Measurements from ENCODE around the gene MRPL19.

The MRPL19 gene

DNA sequence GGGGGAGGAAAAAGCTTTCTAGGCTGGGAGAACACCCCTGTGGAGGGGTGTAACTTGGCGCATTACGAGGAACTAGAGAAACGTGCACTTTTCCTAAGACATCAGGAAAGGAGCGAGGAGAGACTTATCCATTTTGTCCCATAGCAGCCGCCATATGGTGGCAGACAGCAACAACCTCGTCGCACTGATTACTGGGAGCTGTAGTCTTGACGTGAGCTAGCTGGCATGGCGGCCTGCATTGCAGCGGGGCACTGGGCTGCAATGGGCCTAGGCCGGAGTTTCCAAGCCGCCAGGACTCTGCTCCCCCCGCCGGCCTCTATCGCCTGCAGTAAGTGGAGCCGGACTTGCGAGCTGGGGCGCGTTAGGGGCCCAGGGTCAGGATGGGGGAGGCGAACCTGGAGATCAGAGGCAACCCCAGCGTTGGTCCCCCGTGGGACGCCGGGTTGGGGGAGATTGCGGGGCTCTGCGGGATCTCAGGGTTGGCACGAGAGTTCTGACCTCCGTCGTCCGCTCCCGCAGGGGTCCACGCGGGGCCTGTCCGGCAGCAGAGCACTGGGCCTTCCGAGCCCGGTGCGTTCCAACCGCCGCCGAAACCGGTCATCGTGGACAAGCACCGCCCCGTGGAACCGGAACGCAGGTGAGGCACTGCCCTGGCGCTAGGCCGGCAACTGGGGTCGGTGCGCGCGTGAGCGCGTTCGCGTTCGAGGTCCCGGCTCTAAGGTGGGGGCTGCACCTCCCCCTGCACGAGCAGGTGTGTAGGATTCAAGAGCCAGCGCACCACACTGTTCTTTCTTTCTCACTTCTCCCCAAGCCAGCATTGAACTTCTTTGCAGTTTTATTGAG, at the start of gene MRPL19:
TSS of gene MRPL19 (plus strand) at position 201 of the 843 bp plus-strand sequence. CDS start at position 226, 25 bp downstream.
- peak; percentile 62 for DNase-seq (ENCODE audit: low read depth)

DNA sequence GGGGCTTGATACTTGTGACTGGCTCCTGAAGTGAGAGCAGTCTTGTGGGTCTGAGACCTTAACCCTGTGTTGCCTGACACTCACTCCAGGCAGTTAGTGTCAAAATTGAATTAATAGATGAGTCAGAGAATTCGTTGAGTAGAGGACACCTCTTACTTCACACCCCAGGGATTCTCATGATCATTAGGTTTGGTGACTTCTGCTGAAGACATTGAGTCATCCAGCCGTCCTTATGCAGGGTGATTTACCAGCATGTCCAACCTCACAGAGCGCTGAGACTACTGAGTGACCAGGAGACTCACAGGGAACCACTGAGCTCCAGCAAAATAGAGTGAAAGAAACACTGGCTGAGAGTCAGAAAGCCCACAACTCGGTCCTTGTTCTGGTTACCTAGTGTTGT, 49.8 kb upstream of the MRPL19 start:
- DNase-seq (ENCODE audit: low read depth) = no peak

DNA sequence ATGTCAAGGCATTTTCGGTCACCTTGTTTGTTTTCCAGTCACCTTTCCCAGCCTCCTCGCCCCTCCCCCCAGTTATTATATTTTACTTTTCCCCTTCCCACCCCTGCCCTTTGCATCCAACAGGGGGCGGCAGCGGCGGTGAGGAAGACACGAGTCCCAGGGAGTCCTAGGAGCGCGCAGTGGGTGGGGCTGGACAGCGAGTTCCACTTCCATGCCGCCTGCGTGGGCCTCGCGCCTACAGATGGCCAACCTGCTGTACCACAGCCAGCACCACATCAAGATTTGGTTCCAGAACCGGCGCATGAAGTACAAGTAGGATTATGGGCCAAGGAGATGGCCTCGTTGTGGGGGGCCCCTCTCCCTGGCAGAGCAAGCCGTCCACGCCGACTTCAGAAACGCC, 48.6 kb upstream of the MRPL19 start:
- DNase-seq (ENCODE audit: low read depth) = no peak

DNA sequence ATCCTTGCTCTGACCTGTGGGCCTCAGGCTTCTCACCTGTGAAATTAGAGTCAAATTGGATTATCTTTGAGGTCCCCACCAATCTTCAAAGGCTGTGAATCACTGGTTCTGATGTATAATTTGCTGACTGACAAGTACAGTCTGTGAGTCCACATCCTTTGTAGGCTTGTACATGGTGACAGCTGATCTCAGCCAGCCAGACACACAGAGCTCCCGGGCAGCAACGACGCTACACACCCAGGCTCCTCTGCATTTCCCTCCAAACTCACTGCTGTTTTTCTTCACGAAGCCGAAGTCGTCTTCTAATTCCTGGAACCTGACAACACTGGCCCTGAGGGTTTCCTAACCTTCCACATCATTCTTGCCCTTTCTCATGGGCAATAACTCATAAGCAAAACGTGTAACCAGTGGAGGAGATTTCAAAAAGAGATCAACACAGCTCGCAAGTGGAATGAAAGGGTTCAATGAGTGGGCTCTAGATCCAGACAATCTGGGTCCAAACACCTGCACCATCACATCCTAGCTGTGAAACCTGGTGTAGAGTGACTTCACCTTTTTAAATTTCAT, 47.9 kb upstream of the MRPL19 start:
- no peak for DNase-seq (ENCODE audit: low read depth)

DNA sequence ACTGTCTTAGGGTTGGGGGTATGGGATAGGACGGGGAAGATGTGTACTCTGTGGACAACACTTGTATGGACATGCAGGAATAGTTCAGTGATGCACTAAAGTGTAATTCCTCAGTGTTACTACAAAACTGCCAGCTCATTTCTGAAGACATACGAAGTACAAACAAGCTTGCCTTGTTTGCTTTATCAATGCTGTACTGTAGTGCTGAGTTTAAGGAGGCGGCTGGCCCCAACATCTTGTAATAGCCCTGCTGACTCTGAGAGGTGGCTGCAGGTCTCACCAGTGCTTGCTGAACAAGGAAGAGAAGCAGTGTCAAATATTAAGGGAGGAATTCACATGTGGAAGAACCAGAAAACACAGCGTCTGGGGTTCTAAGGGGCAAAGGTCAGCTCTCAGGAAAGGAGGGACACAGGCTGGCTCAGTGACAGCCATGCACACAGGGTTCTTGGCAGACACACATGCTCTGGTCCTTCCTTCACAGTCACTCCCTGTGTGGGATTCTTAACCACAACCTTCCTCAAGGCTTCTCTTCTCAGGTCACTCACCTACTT, 46.0 kb upstream of the MRPL19 start:
- no peak for DNase-seq (ENCODE audit: low read depth)

DNA sequence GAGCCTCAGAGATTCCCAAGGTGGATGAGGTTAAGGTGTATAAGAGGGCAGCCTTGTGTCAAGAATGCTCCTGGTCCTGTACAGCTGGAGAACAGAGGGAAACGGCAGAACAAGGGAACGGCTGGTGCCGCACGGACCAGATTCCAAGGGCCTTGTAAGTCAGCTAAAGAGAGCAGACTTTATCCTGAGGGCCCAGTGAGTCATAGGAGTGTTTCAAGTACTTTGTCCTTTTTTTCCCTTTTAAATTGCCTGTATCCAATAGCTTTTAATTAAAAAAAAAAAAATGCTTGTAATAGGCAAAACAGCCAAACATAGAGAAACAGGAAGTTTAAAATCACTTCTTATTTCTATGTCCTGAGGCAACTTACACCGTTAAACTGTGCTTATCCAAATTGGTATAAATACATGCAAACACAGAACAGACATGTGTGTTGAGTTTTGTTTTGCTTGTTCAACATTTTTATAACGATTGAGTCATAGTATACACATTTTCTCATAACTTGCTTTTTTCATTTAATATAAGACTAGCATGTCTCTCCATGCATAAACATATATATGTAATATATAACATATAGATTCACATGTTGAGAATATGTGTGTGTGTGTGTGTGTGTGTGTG, 43.8 kb upstream of the MRPL19 start:
- DNase-seq (ENCODE audit: low read depth) = no peak

DNA sequence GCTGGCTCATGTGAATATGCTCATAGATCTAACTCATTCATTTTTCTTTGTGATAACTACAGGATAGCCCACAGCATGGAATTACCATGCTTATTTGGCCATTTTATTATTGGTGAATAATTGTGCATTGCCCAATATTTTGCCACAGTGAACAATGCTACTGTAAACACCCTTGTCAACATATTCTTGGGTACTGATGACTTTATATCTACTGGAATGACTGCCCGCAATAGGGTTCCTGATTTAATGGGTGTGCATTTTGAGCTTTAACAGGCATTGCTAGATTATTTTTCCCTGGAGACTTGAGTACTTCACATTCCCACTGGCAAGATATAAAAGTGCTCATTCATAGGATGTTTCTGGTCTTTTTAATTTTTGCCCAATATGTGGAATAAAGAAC, 43.1 kb upstream of the MRPL19 start:
- DNase-seq (ENCODE audit: low read depth) = no peak

DNA sequence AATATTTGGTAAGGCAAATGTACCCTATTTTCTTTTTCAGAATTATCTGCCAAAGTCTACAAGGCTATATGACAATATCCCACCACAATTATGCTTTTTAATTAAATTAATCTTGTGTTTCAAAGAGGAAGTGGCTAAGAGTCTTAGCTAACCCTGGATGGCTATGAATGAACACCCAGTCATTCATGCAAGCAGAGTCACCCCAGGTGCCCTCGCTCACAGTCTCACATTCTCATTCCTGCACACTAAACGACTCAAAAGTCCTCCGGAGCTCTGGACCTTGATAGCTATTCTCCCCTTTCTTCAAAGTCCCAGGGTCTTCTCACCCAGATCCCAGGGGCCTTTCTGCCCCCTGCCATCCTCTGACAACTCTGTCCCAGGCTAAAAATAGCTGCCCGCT, 42.1 kb upstream of the MRPL19 start:
- DNase-seq (ENCODE audit: low read depth) = no peak

DNA sequence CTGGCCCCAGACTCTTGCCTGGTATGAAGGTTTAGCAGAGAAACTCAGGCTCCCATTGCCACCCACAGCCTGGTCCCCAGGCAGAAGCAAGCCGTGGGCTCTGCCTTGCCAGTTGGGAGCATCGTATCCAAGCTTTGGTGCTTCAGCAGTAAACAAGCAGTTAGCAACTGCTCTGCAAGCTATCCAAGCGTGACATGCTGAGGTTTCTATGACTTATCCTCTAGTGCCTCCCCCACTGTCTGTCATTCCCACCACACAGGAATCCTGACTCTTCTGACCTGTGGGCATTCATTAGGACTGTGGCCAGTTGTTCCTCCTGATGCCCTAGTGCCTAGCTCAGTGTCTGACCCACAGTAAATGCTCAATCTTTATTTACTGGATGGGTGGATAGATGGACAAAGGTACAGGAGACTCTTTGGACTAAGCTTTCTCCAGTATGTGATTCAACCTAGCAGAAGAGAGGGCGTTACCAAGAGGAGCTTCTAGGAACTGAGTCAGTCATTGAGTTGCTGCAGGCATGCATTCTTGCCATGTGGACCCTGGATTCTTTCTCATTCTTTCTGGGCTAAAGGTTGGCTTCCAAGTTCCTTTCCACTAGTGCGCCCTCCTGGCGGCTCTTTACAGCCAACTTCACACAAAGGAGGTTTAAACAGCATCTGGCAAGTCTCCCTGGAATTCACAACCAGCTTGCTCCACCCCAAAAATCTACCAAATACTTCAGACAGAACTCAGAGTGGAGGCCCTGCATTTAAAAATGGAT, 40.6 kb upstream of the MRPL19 start:
- DNase-seq (ENCODE audit: low read depth) = no peak

DNA sequence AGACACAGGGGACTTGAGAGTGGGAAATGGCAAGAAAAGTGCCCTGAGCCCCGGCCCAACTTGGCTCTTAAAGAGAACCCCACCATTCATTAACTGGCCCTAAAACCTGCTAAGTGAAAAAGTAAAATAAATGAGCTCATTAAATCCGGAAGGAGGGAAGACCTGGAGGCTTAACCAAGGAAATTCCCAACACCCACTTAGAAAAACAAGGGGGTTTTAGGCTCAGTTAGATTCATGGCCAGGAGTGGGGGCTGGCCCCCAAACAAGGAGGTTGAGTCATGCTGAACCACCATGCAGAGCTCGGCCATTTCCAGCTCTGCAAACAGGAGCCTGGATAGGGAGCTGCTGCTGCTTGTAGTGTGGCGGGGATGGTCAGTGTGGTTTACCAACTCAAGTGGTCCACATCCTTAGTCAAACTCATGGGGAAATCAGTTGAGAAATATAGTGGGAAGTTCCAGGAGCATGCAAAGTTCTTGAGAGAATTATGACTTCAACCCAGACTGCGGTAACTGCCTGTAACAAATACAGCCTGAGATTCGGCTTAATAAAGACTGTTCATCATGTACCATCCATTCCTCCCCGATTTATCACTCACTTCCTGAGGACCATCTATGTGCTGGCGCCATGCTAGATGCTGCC, 39.7 kb upstream of the MRPL19 start:
- no peak for DNase-seq (ENCODE audit: low read depth)

DNA sequence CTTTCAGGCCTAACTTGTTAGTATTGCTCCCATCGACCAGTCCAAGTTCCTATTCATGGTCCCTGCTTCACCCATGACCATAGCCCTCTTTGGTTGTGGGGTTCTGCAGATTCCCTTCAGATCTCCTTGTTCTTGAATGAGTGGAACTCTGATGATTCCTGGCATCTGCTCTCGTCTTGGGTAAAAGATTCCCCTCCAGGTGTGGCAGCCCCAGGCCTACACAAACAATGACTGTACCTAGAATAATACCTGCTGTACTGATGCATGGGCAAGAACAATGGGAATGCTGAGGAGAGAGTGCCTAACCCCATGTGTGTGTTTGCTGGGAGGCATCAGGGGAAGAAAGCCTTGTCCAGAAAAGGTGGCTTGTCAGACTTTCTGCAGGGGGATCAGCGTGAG, 39.2 kb upstream of the MRPL19 start:
- DNase-seq (ENCODE audit: low read depth) = no peak

DNA sequence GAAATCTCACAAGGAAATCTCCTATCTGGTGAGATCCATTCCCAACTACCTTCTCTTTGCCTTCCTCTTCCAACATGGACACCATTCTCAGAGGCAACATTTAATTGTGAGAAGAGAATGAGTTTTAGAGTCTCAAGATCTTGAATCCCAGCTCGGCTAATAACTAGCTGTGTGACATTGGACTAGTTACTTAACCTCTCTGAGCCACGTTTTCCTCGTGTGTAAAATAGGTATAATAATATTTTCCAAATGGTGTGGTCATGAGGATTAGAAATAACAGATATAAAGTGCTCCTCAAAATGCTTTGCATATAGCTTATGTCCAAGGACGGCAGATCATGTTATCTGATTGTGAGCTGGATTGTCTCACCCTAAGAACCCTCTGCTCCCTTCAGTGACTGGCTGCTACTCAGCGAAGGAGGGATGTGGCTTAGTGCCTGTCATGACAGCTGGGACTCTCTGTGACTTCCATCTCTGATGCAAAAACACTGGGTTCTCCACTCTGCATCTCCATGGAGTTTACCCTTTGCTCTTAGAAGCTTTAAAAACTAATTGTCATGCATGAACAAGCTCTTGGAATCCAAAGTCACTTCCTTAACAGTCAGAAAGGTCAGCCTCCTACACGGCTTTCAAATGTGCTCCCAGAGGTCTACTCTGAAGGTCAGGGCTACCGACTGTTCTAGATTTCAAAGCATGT, 38.4 kb upstream of the MRPL19 start:
- DNase-seq (ENCODE audit: low read depth) = no peak

DNA sequence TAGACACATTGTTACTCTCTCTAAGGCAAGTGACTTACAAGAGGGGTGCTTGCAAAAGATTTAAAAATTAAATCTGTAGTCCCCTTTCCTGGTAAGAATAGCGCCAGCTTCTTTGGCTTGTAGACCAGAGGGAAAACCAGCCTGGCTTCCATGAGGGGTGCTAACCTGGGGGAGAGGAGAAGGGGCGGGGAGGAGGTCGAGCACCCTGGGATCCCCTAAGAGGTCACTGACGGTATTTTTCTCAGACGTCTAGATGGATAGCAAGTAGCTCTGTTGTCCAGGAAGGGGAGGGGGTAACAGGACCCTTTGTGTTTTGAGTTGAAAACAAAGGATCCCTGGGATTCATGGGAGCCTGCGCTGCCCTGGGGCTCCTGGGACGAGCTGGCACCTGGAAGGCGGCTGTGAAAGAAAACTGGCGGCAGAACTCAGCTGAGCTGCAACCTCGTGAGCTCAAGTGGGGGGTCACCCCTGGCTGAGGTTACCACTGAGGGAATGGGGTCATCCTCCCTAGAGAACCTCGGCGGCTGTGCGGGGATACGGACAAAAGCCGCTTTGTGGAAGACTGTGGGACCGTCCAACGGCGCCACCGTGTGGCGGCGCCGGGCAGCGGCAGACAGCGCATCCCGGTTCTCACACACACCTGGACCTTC, 37.8 kb upstream of the MRPL19 start:
- peak; percentile 23 for DNase-seq (ENCODE audit: low read depth)

DNA sequence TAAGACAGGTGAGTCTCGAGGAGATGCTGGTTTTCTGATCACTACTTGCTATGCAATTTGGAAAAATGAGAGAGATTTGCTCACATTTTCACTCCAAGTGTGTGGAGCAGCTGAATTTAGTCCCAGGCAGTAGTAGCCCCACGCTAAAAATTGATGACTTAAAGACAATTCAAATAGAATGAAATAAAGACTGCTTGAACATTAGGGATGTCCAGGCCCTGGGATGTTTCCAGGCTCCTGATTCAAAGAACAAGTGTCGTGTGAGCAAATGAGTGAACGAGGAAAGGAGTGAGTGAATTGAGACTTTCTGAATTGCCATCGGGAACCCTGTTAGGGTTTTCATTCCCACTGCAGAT, 37.3 kb upstream of the MRPL19 start:
- no peak for DNase-seq (ENCODE audit: low read depth)

DNA sequence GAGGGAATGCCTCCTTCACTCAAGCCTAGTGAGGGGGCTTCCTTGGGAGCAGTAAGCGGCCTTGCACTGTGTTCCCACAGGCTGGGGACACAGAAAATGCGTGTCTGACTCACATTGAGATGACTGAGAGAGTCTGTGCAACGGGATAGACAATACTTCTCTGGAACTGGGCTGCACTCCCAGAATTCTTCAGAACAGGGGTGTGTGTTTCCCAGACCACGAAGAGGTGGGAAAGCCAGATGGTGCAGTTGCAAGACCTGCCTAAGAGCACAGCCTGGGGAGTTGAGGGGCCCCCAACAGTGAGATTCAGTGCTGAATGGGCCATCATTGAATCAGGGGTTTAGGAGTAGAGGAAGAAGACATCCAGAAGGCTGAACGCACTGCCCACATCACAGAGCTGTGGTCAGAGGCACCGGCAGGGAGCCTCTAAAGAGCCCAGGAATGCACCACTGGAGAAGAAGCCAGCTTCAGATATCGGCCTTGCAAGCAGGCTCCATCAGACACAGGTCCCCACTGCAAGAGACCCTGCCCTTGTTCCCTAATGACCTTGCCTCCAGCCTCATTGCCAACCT, 36.6 kb upstream of the MRPL19 start:
- DNase-seq (ENCODE audit: low read depth) = no peak

DNA sequence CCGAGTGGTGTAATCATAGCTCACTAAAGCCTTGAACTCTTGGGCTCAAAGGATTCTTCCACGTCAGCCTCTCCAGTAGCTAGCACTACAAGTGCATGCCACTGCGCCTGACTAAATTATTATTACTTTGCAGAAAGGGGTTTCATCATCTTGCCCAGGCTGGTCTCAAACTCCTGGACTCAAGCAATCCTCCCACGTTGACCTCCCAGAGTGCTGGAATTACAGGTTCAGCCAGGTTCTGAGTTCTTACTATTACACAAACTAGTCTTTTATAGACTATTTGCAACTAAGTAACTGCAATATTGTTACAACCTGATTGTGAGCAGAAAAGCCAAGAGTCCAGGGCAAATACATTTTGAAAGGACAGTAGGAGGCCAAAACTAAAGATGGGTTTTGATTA, 35.9 kb upstream of the MRPL19 start:
- no peak for DNase-seq (ENCODE audit: low read depth)

DNA sequence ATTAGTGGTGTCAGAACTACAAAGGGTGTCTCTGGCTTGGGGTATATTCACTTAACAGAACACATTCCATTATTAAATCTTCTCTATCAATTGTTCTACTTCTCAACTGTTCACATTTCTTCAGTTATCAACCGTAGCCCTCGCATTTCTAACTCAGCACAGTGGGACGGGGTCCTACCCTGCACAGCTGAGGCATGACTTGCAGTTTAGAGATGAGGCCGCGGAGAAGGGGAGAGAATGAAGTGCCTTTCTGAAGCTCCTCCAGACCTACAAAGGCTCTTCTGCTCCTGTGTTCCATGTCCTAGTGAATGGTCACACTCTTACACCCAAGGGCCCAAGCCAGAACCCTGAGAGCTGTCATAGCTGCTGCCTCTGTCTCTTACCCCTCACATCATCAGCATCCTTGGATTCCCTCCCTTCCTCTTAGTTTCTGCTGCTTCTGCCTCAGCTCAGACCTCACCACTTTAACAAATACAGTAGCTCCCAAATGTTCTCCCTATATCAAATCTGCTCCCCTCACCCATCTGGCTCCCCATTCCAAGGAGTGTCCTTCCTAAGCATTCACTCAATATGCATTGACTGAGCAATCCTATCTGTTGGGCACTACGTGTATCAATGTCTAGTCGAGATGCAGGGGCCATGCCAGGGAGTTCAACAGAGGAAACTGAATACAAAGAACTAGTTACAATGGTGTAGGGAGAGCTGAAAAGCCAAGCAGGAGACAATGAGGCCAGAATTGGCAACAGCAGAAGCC, 34.3 kb upstream of the MRPL19 start:
- no peak for DNase-seq (ENCODE audit: low read depth)

DNA sequence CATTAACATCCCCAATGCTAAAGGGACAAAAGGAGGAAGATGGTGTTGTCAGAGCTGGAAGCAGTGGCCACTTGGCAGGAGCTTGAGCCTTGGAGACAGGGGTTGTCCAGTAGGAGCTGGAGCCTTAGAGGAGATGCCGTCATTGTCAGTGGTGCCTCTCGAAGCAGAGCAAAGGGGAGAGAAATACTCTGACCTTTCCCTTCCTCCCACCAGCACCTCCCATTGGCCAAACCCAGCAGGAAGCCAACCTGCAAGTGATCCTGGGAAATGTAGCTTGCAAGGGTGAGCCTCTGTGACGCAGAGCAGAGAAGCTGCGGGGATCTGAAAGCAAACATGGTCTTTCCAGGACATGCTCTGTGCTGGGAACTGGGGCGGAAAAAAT, 33.7 kb upstream of the MRPL19 start:
- no peak for DNase-seq (ENCODE audit: low read depth)

DNA sequence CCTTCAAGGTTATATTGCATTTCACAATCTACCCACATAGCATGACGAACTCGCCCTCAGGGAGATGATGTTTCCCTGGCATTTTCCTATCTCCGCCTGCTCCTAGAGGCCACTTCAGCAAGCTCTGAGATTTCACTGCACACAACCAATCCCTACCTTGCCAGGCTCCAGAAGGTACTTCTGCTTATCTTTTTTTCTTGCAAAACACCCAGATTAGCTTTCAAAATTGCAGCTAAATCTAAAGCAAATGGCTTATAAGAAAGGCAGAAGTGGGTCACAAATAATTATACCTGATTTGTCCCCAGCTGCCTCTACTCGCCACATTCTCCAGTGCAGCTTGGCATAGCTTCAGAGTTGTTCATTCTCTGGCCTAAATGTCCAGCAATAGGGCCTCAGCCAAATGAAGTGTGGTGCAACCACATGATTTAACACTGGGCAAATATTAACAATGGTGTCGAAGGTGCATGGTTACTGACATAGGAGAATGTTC, 32.4 kb upstream of the MRPL19 start:
- no peak for DNase-seq (ENCODE audit: low read depth)

DNA sequence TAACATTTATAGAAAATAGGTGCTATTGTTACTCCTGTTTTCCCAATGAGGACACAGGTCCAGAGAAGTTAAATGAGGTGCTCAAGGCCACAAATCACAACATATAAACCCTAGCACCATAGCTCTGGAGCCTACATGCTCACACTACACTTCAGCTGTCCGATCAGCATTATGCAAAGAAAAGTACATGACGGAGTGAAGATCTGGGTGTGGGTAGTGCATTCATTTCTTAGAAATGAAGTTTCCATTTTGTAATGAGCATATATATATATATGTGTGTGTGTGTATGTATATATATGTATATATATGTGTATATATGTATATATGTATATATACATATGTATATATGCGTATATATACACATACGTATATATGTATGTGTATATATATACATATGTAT, 30.2 kb upstream of the MRPL19 start:
- DNase-seq (ENCODE audit: low read depth) = no peak
